Smooth muscle cell (in vitro differentiated cells): ENCODE results near the gene PRAMEF12. TPM values are rescaled to one million over a fixed set of nuclear protein-coding genes. Genes with fewer than 3 reads are reported as not detected.

Experiments used
- DNase-seq: peaks from one replicate; lab custom pipeline; 2025; ENCODE audit not compliant: unreplicated experiment; lab: John Stamatoyannopoulos, UW
- H2AFZ ChIP-seq: fragments of 200-600 bp; sonication (generic); 2 replicates; pipeline ENCODE4 v1.6.0; 2016; ENCODE audit warnings: antibody characterized with exemption, low read depth, mild to moderate bottlenecking
- H3F3A ChIP-seq: fragments of 200-600 bp; sonication (generic); 2 replicates; pipeline ENCODE4 v1.6.0; 2017; ENCODE audit warnings: antibody characterized with exemption, low read depth
- H3K27ac ChIP-seq: fragments of 200-600 bp; sonication (generic); 2 replicates; pipeline ENCODE4 v1.5.1; 2016; ENCODE audit warnings: low read depth, mild to moderate bottlenecking
- H3K27me3 ChIP-seq: fragments of 200-600 bp; sonication (generic); 2 replicates; pipeline ENCODE4 v1.6.1; 2016; ENCODE audit warnings: low read depth, mild to moderate bottlenecking
- H3K36me3 ChIP-seq: fragments of 200-600 bp; sonication (generic); 2 replicates; pipeline ENCODE4 v1.5.1; 2016; ENCODE audit warnings: low read depth
- H3K4me1 ChIP-seq: fragments of 200-600 bp; sonication (generic); 2 replicates; pipeline ENCODE4 v1.5.1; 2016; ENCODE audit warnings: low read depth
- H3K4me2 ChIP-seq: fragments of 200-600 bp; sonication (generic); 2 replicates; pipeline ENCODE4 v1.6.0; 2016; ENCODE audit warnings: mild to moderate bottlenecking
- H3K4me3 ChIP-seq: fragments of 200-600 bp; sonication (generic); 2 replicates; pipeline ENCODE4 v1.5.1; 2016; ENCODE audit warnings: mild to moderate bottlenecking
- H3K79me2 ChIP-seq: fragments of 200-600 bp; sonication (generic); 2 replicates; pipeline ENCODE4 v1.6.0; 2016; ENCODE audit warnings: low read depth, mild to moderate bottlenecking
- H3K9ac ChIP-seq: fragments of 200-600 bp; sonication (generic); 2 replicates; pipeline ENCODE4 v1.6.0; 2016; ENCODE audit warnings: low read depth
- H3K9me3 ChIP-seq: fragments of 200-600 bp; sonication (generic); replicated peaks from 2 replicates; pipeline ENCODE4 v1.5.1; 2016; ENCODE audit warnings: low read depth
- H4K20me1 ChIP-seq: fragments of 200-600 bp; sonication (generic); 2 replicates; pipeline ENCODE4 v1.6.0; 2016; ENCODE audit warnings: low read depth
- WGBS: methylation state at CpG from one replicate; pipeline ENCODE4 v1.1.7; 2016; ENCODE audit warnings: low lambda C conversion rate; 5-methylcytosine and 5-hydroxymethylcytosine counted together
- polyA plus RNA-seq: library from polyadenylated mRNA; unstranded; fragments of >200 nt; fragmentation: Nextera tagmentation; extraction: Ambion mirVana; gene quantifications from 2 replicates; pipeline ENCODE4 v1.2.1, GENCODE V29; 2016
- total RNA-seq: library from RNA; depleted of rRNA; stranded (reverse); fragments of >200 nt; gene quantifications from 2 replicates; pipeline ENCODE4 v1.2.3, GENCODE V29; 2014
- TF ChIP-seq, protein P1 (sequence below): fragments of 200-600 bp; sonication (generic); IDR thresholded peaks from 2 replicates; pipeline ENCODE4 v1.5.1; 2017; ENCODE audit warnings: borderline replicate concordance, mild to moderate bottlenecking, antibody characterized with exemption; ENCODE audit not compliant: insufficient read depth, poor library complexity, severe bottlenecking

PRAMEF12 gene
- total and polyA plus RNA-seq, 2 experiments from 2014 or later: not detected

DNA sequence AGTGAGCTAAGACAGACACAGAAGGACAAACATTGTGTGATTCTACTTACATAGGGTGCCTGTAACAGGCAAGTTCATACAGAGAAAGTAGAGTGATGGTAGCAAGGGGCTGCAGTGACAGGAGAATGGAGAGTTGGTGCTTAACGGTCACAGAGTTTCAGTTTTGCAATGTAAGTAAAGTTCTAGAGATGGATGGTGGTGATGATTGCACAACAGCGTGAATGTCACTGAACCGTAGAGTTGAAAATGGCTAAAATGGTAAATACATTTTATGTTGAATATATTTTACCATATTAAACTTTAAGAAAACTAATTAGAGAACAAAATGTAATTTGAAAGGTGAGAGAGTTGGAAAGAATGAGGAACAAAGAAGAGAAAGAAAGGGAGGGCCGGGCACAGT lies 18.8 kb upstream of the PRAMEF12 start:
- WGBS: 81% methylated on average over 4 of the region's 4 CpGs
- TF ChIP-seq, protein P1, sequence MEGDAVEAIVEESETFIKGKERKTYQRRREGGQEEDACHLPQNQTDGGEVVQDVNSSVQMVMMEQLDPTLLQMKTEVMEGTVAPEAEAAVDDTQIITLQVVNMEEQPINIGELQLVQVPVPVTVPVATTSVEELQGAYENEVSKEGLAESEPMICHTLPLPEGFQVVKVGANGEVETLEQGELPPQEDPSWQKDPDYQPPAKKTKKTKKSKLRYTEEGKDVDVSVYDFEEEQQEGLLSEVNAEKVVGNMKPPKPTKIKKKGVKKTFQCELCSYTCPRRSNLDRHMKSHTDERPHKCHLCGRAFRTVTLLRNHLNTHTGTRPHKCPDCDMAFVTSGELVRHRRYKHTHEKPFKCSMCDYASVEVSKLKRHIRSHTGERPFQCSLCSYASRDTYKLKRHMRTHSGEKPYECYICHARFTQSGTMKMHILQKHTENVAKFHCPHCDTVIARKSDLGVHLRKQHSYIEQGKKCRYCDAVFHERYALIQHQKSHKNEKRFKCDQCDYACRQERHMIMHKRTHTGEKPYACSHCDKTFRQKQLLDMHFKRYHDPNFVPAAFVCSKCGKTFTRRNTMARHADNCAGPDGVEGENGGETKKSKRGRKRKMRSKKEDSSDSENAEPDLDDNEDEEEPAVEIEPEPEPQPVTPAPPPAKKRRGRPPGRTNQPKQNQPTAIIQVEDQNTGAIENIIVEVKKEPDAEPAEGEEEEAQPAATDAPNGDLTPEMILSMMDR: no peak
- no peak overlapping the region for H3K4me2 ChIP-seq
- no peaks in the 10 kb centered on the region for H3K4me1 ChIP-seq
- no peaks in the 10 kb centered on the region for H3K79me2 ChIP-seq
- DNase-seq: no peak
- no peak overlapping the region for H3K27ac ChIP-seq
- no peaks in the 10 kb centered on the region for H3K36me3 ChIP-seq
- no peak overlapping the region for H3K9ac ChIP-seq
- no peak overlapping the region for H2AFZ ChIP-seq
- H3F3A ChIP-seq: no peaks in the 10 kb centered on the region
- H3K9me3 ChIP-seq: no peaks in the 10 kb centered on the region
- no peaks in the 10 kb centered on the region for H3K27me3 ChIP-seq
- H3K4me3 ChIP-seq: no peak overlapping the region
- H4K20me1 ChIP-seq: no peaks in the 10 kb centered on the region

DNA sequence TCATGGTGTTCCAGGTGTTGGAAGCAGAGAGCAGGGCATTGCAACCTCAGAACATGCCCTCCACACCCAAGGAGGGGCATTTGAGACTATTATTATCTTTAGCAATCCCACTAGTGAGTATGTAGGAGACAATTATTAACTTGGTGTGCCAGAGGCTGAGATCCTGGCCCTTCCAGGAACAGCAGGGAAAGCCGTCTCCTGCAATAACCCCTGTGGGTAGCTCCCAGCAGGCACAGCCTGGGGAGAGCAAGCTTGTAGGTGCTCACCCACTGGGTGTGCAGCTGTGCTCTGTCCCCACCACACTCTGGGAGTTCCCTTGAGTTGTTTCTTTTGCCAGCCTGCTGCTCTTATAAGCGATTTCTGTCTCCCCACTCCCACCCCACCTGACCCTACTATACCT lies 17.3 kb upstream of the PRAMEF12 start:
- Histone ChIP-seq H3K4me2 (no peak overlapping the region), H3K9me3 (no peaks in the 10 kb centered on the region), H3F3A (no peaks in the 10 kb centered on the region), H3K9ac (no peak overlapping the region), H3K79me2 (no peaks in the 10 kb centered on the region), H3K27me3 (no peaks in the 10 kb centered on the region), H2AFZ (no peak overlapping the region), H4K20me1 (no peaks in the 10 kb centered on the region), H3K4me1 (no peaks in the 10 kb centered on the region), H3K27ac (no peak overlapping the region), H3K4me3 (no peak overlapping the region), H3K36me3 (no peaks in the 10 kb centered on the region)
- TF ChIP-seq, protein P1: no peak
- WGBS: 81% methylated on average over 2 of the region's 2 CpGs
- no peak for DNase-seq

DNA sequence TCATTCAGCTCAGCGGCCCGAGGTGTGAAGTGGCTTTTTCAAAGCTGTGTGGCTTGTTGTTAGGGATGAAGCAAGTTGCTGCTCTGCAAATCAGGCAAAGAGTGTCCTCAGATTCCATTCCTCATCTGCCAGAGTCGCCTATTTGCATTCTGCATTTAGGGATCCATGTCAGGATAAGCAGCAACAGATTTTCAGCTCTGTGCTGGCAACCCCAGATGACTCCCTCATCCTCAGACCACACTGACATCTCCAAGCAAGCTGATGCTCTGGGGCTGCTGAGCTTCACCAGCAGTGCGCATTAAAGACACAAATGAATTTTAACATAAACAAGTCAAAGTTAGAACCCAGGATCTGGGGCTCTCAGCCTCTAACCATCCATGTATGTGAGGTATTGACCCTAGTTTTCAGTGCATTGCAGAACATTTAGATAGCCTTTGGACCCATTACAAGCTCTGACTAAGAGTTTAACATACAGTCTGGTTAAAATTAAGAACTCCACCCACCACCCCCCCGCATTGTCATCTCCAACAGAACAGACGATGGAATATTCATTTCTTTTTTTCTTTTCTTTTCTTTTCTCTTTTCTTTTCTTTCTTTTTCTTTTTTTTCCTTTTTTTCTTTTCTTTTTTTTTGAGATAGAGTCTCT lies 16.6 kb upstream of the PRAMEF12 start:
- H3K27me3 ChIP-seq: no peaks in the 10 kb centered on the region
- DNase-seq: no peak
- H3K4me1 ChIP-seq: no peaks in the 10 kb centered on the region
- H3K27ac ChIP-seq: no peak overlapping the region
- no peaks in the 10 kb centered on the region for H4K20me1 ChIP-seq
- no peak overlapping the region for H3K4me2 ChIP-seq
- TF ChIP-seq, protein P1: no peak
- no peaks in the 10 kb centered on the region for H3K36me3 ChIP-seq
- no peak overlapping the region for H2AFZ ChIP-seq
- H3K9me3 ChIP-seq: no peaks in the 10 kb centered on the region
- no peak overlapping the region for H3K9ac ChIP-seq
- no peaks in the 10 kb centered on the region for H3K79me2 ChIP-seq
- no peak overlapping the region for H3K4me3 ChIP-seq
- H3F3A ChIP-seq: no peaks in the 10 kb centered on the region
- WGBS: 87% methylated on average over 6 of the region's 6 CpGs

DNA sequence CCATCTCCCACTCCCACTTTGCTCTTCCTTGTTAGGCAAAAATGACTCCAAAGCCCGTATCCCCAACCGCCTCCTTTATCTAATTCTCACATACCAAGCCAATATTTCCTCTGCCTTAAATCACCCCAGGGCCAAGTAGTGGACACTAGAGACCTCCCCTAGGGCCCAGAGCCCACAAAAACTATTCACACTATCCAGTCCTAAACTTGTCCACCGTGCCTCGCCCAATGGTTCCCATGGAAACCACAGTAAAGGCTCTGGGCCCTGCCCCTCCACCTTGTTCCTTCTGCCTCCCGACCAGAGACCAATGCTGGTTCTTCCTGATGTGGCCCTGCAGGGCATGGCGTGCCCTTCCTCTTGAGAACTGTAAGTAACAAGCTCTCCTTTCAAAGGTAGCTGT lies 15.7 kb upstream of the PRAMEF12 start:
- Histone ChIP-seq H3K36me3 (no peaks in the 10 kb centered on the region), H3K9ac (no peak overlapping the region), H3K4me3 (no peak overlapping the region), H2AFZ (no peak overlapping the region), H3K9me3 (no peaks in the 10 kb centered on the region), H4K20me1 (no peaks in the 10 kb centered on the region), H3K4me1 (no peaks in the 10 kb centered on the region), H3K27me3 (no peaks in the 10 kb centered on the region), H3F3A (no peaks in the 10 kb centered on the region), H3K79me2 (no peaks in the 10 kb centered on the region), H3K4me2 (no peak overlapping the region), H3K27ac (no peak overlapping the region)
- TF ChIP-seq, protein P1: no peak
- WGBS: 80% methylated on average over 6 of the region's 6 CpGs
- no peak for DNase-seq
